Astrocyte (in vitro differentiated cells and primary cell): ENCODE measurements around the gene ST6GALNAC3. TPM values are rescaled to one million over a fixed set of nuclear protein-coding genes. Genes with fewer than 3 reads are reported as not detected.
A peak's percentile ranks its signal among the peaks of the same experiment; 100 is the strongest.
"Not testable (repeated sequence)": the region's sequence is repeated elsewhere in the genome, so short reads cannot be mapped to it uniquely, and the experiment has no call there.

Experiments used
- DNase-seq: peaks from one replicate; pipeline ENCODE4 v3.0.0-alpha.2; 2010; ENCODE audit warnings: low read depth
- FAIRE-seq: peaks from 2 replicates; lab custom pipeline; 2011; peaks lifted over from hg19 to GRCh38; lab: Jason Lieb, UNC
- H2AFZ ChIP-seq: 2 replicates; pipeline ENCODE4 v1.6.0; 2012; ENCODE audit warnings: low read depth, low read length, inconsistent platforms
- H3K27ac ChIP-seq: 2 replicates; pipeline ENCODE4 v1.5.1; 2011; ENCODE audit warnings: low read depth, low read length, inconsistent platforms
- H3K27me3 ChIP-seq: 2 replicates; pipeline ENCODE4 v1.6.0; 2011; ENCODE audit warnings: low read length, inconsistent platforms; ENCODE audit not compliant: insufficient read depth
- H3K36me3 ChIP-seq: 2 replicates; pipeline ENCODE4 v1.5.1; 2011; ENCODE audit warnings: low read length, inconsistent platforms; ENCODE audit not compliant: insufficient read depth
- H3K4me1 ChIP-seq: 2 replicates; pipeline ENCODE4 v1.5.1; 2011; ENCODE audit warnings: low read length, inconsistent platforms; ENCODE audit not compliant: insufficient read depth
- H3K4me2 ChIP-seq: 2 replicates; pipeline ENCODE4 v1.6.0; 2012; ENCODE audit warnings: low read length, inconsistent platforms
- H3K4me3 ChIP-seq: 2 replicates; pipeline ENCODE4 v1.5.1; 2011; ENCODE audit warnings: low read depth, mild to moderate bottlenecking, low read length, inconsistent platforms; ENCODE audit not compliant: insufficient read depth
- H3K79me2 ChIP-seq: 2 replicates; pipeline ENCODE4 v1.6.0; 2012; ENCODE audit warnings: mild to moderate bottlenecking, low read length, inconsistent platforms; ENCODE audit not compliant: insufficient read depth
- H3K9ac ChIP-seq: 2 replicates; pipeline ENCODE4 v1.6.0; 2012; ENCODE audit warnings: mild to moderate bottlenecking, low read length, inconsistent platforms
- H3K9me3 ChIP-seq: 2 replicates; pipeline ENCODE4 v1.5.1; 2012; ENCODE audit warnings: low read depth, mild to moderate bottlenecking, low read length, inconsistent platforms; ENCODE audit not compliant: insufficient read depth
- H4K20me1 ChIP-seq: 2 replicates; pipeline ENCODE4 v1.6.0; 2012; ENCODE audit warnings: low read length, inconsistent platforms; ENCODE audit not compliant: insufficient read depth
- H3K27ac Mint-ChIP-seq: one replicate; pipeline ENCODE4 v1.8.0; 2021; ENCODE audit warnings: mild to moderate bottlenecking, mixed read lengths; ENCODE audit not compliant: unreplicated experiment
- H3K27me3 Mint-ChIP-seq: one replicate; pipeline ENCODE4 v1.8.0; 2021; ENCODE audit warnings: low read depth, mixed read lengths; ENCODE audit not compliant: unreplicated experiment
- H3K36me3 Mint-ChIP-seq: one replicate; pipeline ENCODE4 v1.8.0; 2021; ENCODE audit warnings: low read depth, mixed read lengths; ENCODE audit not compliant: unreplicated experiment
- H3K4me1 Mint-ChIP-seq: one replicate; pipeline ENCODE4 v1.8.0; 2021; ENCODE audit warnings: low read depth, mixed read lengths; ENCODE audit not compliant: unreplicated experiment
- H3K4me3 Mint-ChIP-seq: one replicate; pipeline ENCODE4 v1.8.0; 2021; ENCODE audit warnings: mild to moderate bottlenecking, moderate library complexity, mixed read lengths; ENCODE audit not compliant: unreplicated experiment
- H3K9me3 Mint-ChIP-seq: one replicate; pipeline ENCODE4 v1.8.0; 2021; ENCODE audit warnings: mild to moderate bottlenecking, mixed read lengths; ENCODE audit not compliant: unreplicated experiment
- EZH2 ChIP-seq: IDR thresholded peaks from 2 replicates; pipeline ENCODE4 v1.6.1; 2012; ENCODE audit warnings: mild to moderate bottlenecking, low read length, inconsistent platforms; ENCODE audit not compliant: insufficient read depth
- total RNA-seq: library from RNA; stranded (reverse); gene quantifications from 2 replicates; pipeline ENCODE4 v1.2.1, GENCODE V29; 2021
- TF ChIP-seq, protein P1 (sequence below): IDR thresholded peaks from 2 replicates; pipeline ENCODE4 v1.5.1; 2011; ENCODE audit warnings: low read depth, mild to moderate bottlenecking, inconsistent platforms, low read length, moderate library complexity; ENCODE audit not compliant: insufficient read depth

The ST6GALNAC3 gene
- total RNA-seq, 1 donor from 2014 or later, result 3.2 TPM

DNA sequence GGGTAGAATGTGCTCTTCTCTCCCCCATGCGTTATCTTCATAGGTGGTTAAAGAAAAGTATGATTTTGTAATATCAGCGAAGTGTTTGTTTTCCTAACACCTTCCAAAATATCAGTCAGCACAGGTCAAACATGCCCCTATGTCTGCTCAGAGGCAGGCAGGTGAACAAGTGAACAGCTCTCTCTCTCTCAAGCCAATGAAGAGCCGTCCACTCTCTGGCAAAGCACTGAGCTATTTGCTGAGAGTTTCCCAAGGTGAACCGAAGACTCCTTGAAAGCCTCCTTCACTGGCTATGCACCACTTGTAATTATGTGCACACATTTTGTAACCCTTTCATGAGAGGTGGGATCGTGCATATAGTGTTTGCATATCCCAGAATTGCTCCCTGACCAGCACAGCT lies 47.7 kb downstream of the ST6GALNAC3 start:
- H3K27ac Mint-ChIP-seq, result no peak overlapping the region
- Histone ChIP-seq H3K36me3 (no peaks in the 10 kb centered on the region), H3K27ac (no peak overlapping the region), H4K20me1 (no peaks in the 10 kb centered on the region), H3K4me1 (no peaks in the 10 kb centered on the region), H2AFZ (no peak overlapping the region), H3K4me3 (no peak overlapping the region), H3K9ac (no peak overlapping the region), H3K27me3 (no peaks in the 10 kb centered on the region), H3K9me3 (no peaks in the 10 kb centered on the region), H3K4me2 (no peak overlapping the region), H3K79me2 (no peaks in the 10 kb centered on the region)
- H3K9me3 Mint-ChIP-seq, result no peaks in the 10 kb centered on the region
- DNase-seq (no peak), FAIRE-seq (no peak)
- H3K4me1 Mint-ChIP-seq, result peaks cover 10% of the 10 kb centered on the region
- H3K27me3 Mint-ChIP-seq, result no peaks in the 10 kb centered on the region
- no peak for TF ChIP-seq EZH2
- TF ChIP-seq, protein P1, sequence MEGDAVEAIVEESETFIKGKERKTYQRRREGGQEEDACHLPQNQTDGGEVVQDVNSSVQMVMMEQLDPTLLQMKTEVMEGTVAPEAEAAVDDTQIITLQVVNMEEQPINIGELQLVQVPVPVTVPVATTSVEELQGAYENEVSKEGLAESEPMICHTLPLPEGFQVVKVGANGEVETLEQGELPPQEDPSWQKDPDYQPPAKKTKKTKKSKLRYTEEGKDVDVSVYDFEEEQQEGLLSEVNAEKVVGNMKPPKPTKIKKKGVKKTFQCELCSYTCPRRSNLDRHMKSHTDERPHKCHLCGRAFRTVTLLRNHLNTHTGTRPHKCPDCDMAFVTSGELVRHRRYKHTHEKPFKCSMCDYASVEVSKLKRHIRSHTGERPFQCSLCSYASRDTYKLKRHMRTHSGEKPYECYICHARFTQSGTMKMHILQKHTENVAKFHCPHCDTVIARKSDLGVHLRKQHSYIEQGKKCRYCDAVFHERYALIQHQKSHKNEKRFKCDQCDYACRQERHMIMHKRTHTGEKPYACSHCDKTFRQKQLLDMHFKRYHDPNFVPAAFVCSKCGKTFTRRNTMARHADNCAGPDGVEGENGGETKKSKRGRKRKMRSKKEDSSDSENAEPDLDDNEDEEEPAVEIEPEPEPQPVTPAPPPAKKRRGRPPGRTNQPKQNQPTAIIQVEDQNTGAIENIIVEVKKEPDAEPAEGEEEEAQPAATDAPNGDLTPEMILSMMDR, result no peak
- no peak overlapping the region for H3K4me3 Mint-ChIP-seq
- no peaks in the 10 kb centered on the region for H3K36me3 Mint-ChIP-seq

DNA sequence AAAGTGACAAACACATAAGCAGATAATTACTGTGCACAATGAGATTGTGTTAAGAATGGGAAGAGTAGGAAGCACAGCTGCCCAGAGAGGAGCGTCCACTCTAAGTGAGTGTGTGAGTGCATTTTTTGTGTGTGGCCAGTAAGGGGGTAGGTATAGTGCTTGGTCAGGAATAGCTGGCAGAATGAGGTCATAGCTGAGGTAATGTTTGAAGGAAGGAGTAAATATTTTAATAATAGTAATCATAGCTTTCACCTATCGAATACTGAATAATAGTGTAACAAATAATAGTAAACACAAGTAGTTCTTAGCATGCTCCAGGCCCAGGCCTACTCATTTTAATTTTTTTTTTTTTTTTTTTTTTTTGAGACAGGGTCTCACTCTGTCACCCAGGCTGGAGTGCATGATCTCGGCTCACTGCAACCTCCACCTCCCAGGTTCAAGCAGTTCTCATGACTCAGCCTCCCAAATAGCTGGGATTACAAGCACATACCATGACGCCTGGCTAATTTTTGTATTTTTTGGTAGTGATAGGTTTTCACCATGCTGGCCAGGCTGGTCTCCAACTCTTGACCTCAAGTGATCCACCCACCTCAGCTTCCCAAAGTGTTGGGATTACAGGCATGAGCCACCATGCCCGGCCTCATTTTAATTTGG lies 49.0 kb downstream of the ST6GALNAC3 start:
- H3K9me3 Mint-ChIP-seq, H3K36me3 ChIP-seq, H3K9me3 ChIP-seq, H3K4me1 ChIP-seq, H3K4me3 Mint-ChIP-seq, H3K79me2 ChIP-seq, H3K4me3 ChIP-seq, H3K27me3 ChIP-seq, DNase-seq, H4K20me1 ChIP-seq, H3K36me3 Mint-ChIP-seq, FAIRE-seq, H3K27ac ChIP-seq, H3K9ac ChIP-seq, H2AFZ ChIP-seq, H3K4me2 ChIP-seq, H3K27me3 Mint-ChIP-seq: not testable (repeated sequence)
- Mint-ChIP-seq H3K4me1 (peaks cover 10% of the 10 kb centered on the region), H3K27ac (peak overlapping the region; percentile 93)

DNA sequence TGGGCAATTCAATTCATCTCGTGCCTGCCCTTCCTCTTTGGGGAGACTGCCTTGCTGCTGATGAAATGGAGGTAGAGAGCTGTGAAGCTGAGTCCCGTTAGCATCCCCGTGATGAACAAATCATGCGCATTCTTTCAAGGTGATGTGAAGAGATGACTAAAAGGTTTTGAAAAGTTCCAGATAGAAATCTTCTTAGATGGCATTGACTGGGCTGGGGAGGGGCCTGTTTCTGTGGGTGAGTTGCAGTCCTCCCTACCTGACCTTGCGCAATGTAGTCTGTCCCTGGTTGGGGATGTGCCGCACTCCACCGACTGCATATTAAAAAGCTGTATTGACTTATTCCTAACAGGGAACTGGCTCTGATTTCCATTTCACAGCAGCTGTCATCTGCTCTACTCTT lies 49.6 kb downstream of the ST6GALNAC3 start:
- H3K27ac ChIP-seq, result no peak overlapping the region
- TF ChIP-seq, protein P1, result no peak
- no peak for TF ChIP-seq EZH2
- H3K9me3 ChIP-seq, result no peaks in the 10 kb centered on the region
- Mint-ChIP-seq H3K27me3 (peaks cover 6% of the 10 kb centered on the region), H3K4me1 (peaks cover 10% of the 10 kb centered on the region), H3K4me3 (no peak overlapping the region), H3K9me3 (no peaks in the 10 kb centered on the region), H3K36me3 (no peaks in the 10 kb centered on the region), H3K27ac (peak overlapping the region; percentile 93)
- no peaks in the 10 kb centered on the region for H3K36me3 ChIP-seq
- H3K9ac ChIP-seq, result no peak overlapping the region
- H2AFZ ChIP-seq, result no peak overlapping the region
- H4K20me1 ChIP-seq, result no peaks in the 10 kb centered on the region
- H3K4me1 ChIP-seq, result no peaks in the 10 kb centered on the region
- no peaks in the 10 kb centered on the region for H3K79me2 ChIP-seq
- H3K4me2 ChIP-seq, result no peak overlapping the region
- no peak overlapping the region for H3K4me3 ChIP-seq
- no peaks in the 10 kb centered on the region for H3K27me3 ChIP-seq
- no peak for FAIRE-seq
- no peak for DNase-seq
